Astrocyte (in vitro differentiated cells and primary cell): Measurements from ENCODE around the gene AKAP1. TPM values are rescaled to one million over a fixed set of nuclear protein-coding genes. Genes with fewer than 3 reads are reported as not detected.

Experiments
- DNase-seq: peaks from one replicate; pipeline ENCODE4 v3.0.0-alpha.2; 2010; ENCODE audit warnings: low read depth
- FAIRE-seq: peaks from 2 replicates; lab custom pipeline; 2011; peaks lifted over from hg19 to GRCh38; lab: Jason Lieb, UNC
- H2AFZ ChIP-seq: 2 replicates; pipeline ENCODE4 v1.6.0; 2012; ENCODE audit warnings: low read depth, low read length, inconsistent platforms
- H3K27ac ChIP-seq: 2 replicates; pipeline ENCODE4 v1.5.1; 2011; ENCODE audit warnings: low read depth, low read length, inconsistent platforms
- H3K27me3 ChIP-seq: 2 replicates; pipeline ENCODE4 v1.6.0; 2011; ENCODE audit warnings: low read length, inconsistent platforms; ENCODE audit not compliant: insufficient read depth
- H3K36me3 ChIP-seq: 2 replicates; pipeline ENCODE4 v1.5.1; 2011; ENCODE audit warnings: low read length, inconsistent platforms; ENCODE audit not compliant: insufficient read depth
- H3K4me1 ChIP-seq: 2 replicates; pipeline ENCODE4 v1.5.1; 2011; ENCODE audit warnings: low read length, inconsistent platforms; ENCODE audit not compliant: insufficient read depth
- H3K4me2 ChIP-seq: 2 replicates; pipeline ENCODE4 v1.6.0; 2012; ENCODE audit warnings: low read length, inconsistent platforms
- H3K4me3 ChIP-seq: 2 replicates; pipeline ENCODE4 v1.5.1; 2011; ENCODE audit warnings: low read depth, mild to moderate bottlenecking, low read length, inconsistent platforms; ENCODE audit not compliant: insufficient read depth
- H3K79me2 ChIP-seq: 2 replicates; pipeline ENCODE4 v1.6.0; 2012; ENCODE audit warnings: mild to moderate bottlenecking, low read length, inconsistent platforms; ENCODE audit not compliant: insufficient read depth
- H3K9ac ChIP-seq: 2 replicates; pipeline ENCODE4 v1.6.0; 2012; ENCODE audit warnings: mild to moderate bottlenecking, low read length, inconsistent platforms
- H3K9me3 ChIP-seq: 2 replicates; pipeline ENCODE4 v1.5.1; 2012; ENCODE audit warnings: low read depth, mild to moderate bottlenecking, low read length, inconsistent platforms; ENCODE audit not compliant: insufficient read depth
- H4K20me1 ChIP-seq: 2 replicates; pipeline ENCODE4 v1.6.0; 2012; ENCODE audit warnings: low read length, inconsistent platforms; ENCODE audit not compliant: insufficient read depth
- H3K27ac Mint-ChIP-seq: one replicate; pipeline ENCODE4 v1.8.0; 2021; ENCODE audit warnings: mild to moderate bottlenecking, mixed read lengths; ENCODE audit not compliant: unreplicated experiment
- H3K27me3 Mint-ChIP-seq: one replicate; pipeline ENCODE4 v1.8.0; 2021; ENCODE audit warnings: low read depth, mixed read lengths; ENCODE audit not compliant: unreplicated experiment
- H3K36me3 Mint-ChIP-seq: one replicate; pipeline ENCODE4 v1.8.0; 2021; ENCODE audit warnings: low read depth, mixed read lengths; ENCODE audit not compliant: unreplicated experiment
- H3K4me1 Mint-ChIP-seq: one replicate; pipeline ENCODE4 v1.8.0; 2021; ENCODE audit warnings: low read depth, mixed read lengths; ENCODE audit not compliant: unreplicated experiment
- H3K4me3 Mint-ChIP-seq: one replicate; pipeline ENCODE4 v1.8.0; 2021; ENCODE audit warnings: mild to moderate bottlenecking, moderate library complexity, mixed read lengths; ENCODE audit not compliant: unreplicated experiment
- H3K9me3 Mint-ChIP-seq: one replicate; pipeline ENCODE4 v1.8.0; 2021; ENCODE audit warnings: mild to moderate bottlenecking, mixed read lengths; ENCODE audit not compliant: unreplicated experiment
- CTCF ChIP-seq: IDR thresholded peaks from 2 replicates; pipeline ENCODE4 v1.5.1; 2011; ENCODE audit warnings: low read depth, mild to moderate bottlenecking, inconsistent platforms, low read length, moderate library complexity; ENCODE audit not compliant: insufficient read depth
- EZH2 ChIP-seq: IDR thresholded peaks from 2 replicates; pipeline ENCODE4 v1.6.1; 2012; ENCODE audit warnings: mild to moderate bottlenecking, low read length, inconsistent platforms; ENCODE audit not compliant: insufficient read depth
- total RNA-seq: library from RNA; stranded (reverse); gene quantifications from 2 replicates; pipeline ENCODE4 v1.2.1, GENCODE V29; 2021

The AKAP1 gene
- total RNA-seq, 1 donor from 2014 or later = 12.5 TPM

- peaks cover 6% of the 10 kb centered on the region for H3K9me3 ChIP-seq
- H3K79me2 ChIP-seq = no peaks in the 10 kb centered on the region
- peaks cover 52% of the 10 kb centered on the region for H3K9me3 Mint-ChIP-seq
- H3K9ac ChIP-seq = no peak overlapping the region
- DNase-seq (no peak), FAIRE-seq (no peak)
- no peak overlapping the region for H3K4me3 ChIP-seq
- H3K4me1 ChIP-seq = peaks cover 2% of the 10 kb centered on the region
- H3K27ac ChIP-seq = no peak overlapping the region
- no peaks in the 10 kb centered on the region for H3K27me3 ChIP-seq
- H3K36me3 ChIP-seq = no peaks in the 10 kb centered on the region
- no peak overlapping the region for H3K4me3 Mint-ChIP-seq
- no peak overlapping the region for H2AFZ ChIP-seq
- H3K4me1 Mint-ChIP-seq = peaks cover 3% of the 10 kb centered on the region
- H3K27me3 Mint-ChIP-seq = peaks cover 13% of the 10 kb centered on the region
- peaks cover 6% of the 10 kb centered on the region for H3K36me3 Mint-ChIP-seq
- H3K4me2 ChIP-seq = no peak overlapping the region
- H3K27ac Mint-ChIP-seq = no peak overlapping the region
- H4K20me1 ChIP-seq = no peaks in the 10 kb centered on the region
- TF ChIP-seq EZH2 (no peak), CTCF (no peak)
Measured at GRCh38 chr17:57152967-57153528, 68.0 kb downstream of the AKAP1 start.

DNA sequence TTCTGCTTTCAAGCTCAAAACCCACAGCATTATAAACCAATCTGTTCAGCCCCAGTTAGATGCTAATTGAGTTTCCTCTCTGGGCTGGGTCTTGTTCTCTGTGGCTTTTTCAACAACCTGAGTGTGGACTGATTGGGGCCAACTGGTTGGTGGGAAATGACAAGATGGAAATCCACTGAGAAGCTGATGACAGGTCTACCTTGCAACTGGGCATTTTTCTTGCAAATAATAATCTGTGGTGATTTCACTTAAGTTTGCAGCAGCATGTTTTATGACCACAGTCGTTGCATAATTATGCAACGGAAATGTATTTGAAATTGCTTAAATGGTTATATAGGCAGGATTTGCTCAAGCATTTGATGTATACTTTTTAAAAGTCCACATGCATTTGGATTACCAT is 69.9 kb downstream of the AKAP1 start:
- Histone ChIP-seq H3K4me2 (no peak overlapping the region), H2AFZ (no peak overlapping the region), H3K36me3 (no peaks in the 10 kb centered on the region), H3K27me3 (no peaks in the 10 kb centered on the region), H3K79me2 (no peaks in the 10 kb centered on the region), H3K4me1 (peaks cover 11% of the 10 kb centered on the region), H3K4me3 (no peak overlapping the region), H3K27ac (no peak overlapping the region), H3K9me3 (peaks cover 6% of the 10 kb centered on the region), H3K9ac (no peak overlapping the region), H4K20me1 (no peaks in the 10 kb centered on the region)
- peaks cover 44% of the 10 kb centered on the region for H3K9me3 Mint-ChIP-seq
- no peak for DNase-seq
- peaks cover 2% of the 10 kb centered on the region for H3K36me3 Mint-ChIP-seq
- H3K4me3 Mint-ChIP-seq = no peak overlapping the region
- no peak overlapping the region for H3K27ac Mint-ChIP-seq
- peaks cover 10% of the 10 kb centered on the region for H3K27me3 Mint-ChIP-seq
- TF ChIP-seq CTCF = no peak
- no peak for TF ChIP-seq EZH2
- H3K4me1 Mint-ChIP-seq = peaks cover 17% of the 10 kb centered on the region
- no peak for FAIRE-seq

GRCh38 chr17:57158325-57158724 is 73.3 kb downstream of the AKAP1 start:
- Histone ChIP-seq H3K4me1 (peaks cover 11% of the 10 kb centered on the region), H3K27me3 (no peaks in the 10 kb centered on the region), H3K4me3 (no peak overlapping the region), H4K20me1 (no peaks in the 10 kb centered on the region), H3K27ac (no peak overlapping the region), H3K9me3 (no peaks in the 10 kb centered on the region), H3K9ac (no peak overlapping the region), H3K79me2 (no peaks in the 10 kb centered on the region), H3K36me3 (no peaks in the 10 kb centered on the region), H3K4me2 (peak overlapping the region; percentile 32), H2AFZ (no peak overlapping the region)
- DNase-seq (peak; percentile 85), FAIRE-seq (no peak)
- Mint-ChIP-seq H3K36me3 (no peaks in the 10 kb centered on the region), H3K4me1 (peaks cover 17% of the 10 kb centered on the region), H3K27me3 (peaks cover 3% of the 10 kb centered on the region), H3K27ac (peak overlapping the region; percentile 96), H3K9me3 (peaks cover 13% of the 10 kb centered on the region), H3K4me3 (no peak overlapping the region)
- TF ChIP-seq CTCF (no peak), EZH2 (no peak)
